Keratinocyte (primary cell): ENCODE measurements around the gene KEL. TPM values are rescaled to one million over a fixed set of nuclear protein-coding genes. Genes with fewer than 3 reads are reported as not detected.

Experiments used
- DNase-seq: peaks from one replicate; pipeline ENCODE4 v3.0.0-alpha.2; 2011; ENCODE audit warnings: low read depth, missing footprints, low spot score
- FAIRE-seq: peaks from 2 replicates; lab custom pipeline; 2011; peaks lifted over from hg19 to GRCh38; lab: Jason Lieb, UNC
- H2AFZ ChIP-seq: 2 replicates; pipeline ENCODE4 v1.6.0; 2012; ENCODE audit warnings: low read length, control low read depth, inconsistent platforms; ENCODE audit not compliant: control insufficient read depth
- H3K27ac ChIP-seq: 2 replicates; pipeline ENCODE4 v1.5.1; 2011; ENCODE audit warnings: low read length; ENCODE audit not compliant: control insufficient read depth, insufficient read depth
- H3K27me3 ChIP-seq: 3 replicates; pipeline ENCODE4 v1.6.0; 2011; ENCODE audit warnings: low read length; ENCODE audit not compliant: control insufficient read depth, insufficient read depth; ENCODE audit errors: extremely low read depth
- H3K36me3 ChIP-seq, 2 experiments: 2 replicates in 1 of 2; 3 replicates in 1 of 2; pipeline ENCODE4 v1.5.1; 2011; ENCODE audit warnings: low read length in 2 of 2, mild to moderate bottlenecking in 1 of 2; ENCODE audit not compliant: control insufficient read depth in 2 of 2, insufficient read depth in 2 of 2; ENCODE audit errors: extremely low read depth in 1 of 2
- H3K4me1 ChIP-seq: 3 replicates; pipeline ENCODE4 v1.5.1; 2011; ENCODE audit warnings: low read length; ENCODE audit not compliant: control insufficient read depth, insufficient read depth; ENCODE audit errors: extremely low read depth
- H3K4me2 ChIP-seq: 3 replicates; pipeline ENCODE4 v1.6.0; 2011; ENCODE audit warnings: low read depth, low read length; ENCODE audit not compliant: control insufficient read depth, insufficient read depth; ENCODE audit errors: extremely low read depth
- H3K4me3 ChIP-seq, 3 experiments: fragments of 200-600 bp in 1 of 3; sonication (generic) in 1 of 3; 2 replicates in 2 of 3; 3 replicates in 1 of 3; pipeline ENCODE4 v1.5.1; 2011 to 2016; ENCODE audit warnings: low read length in 3 of 3, mild to moderate bottlenecking in 3 of 3, control low read depth in 2 of 3, inconsistent platforms in 1 of 3, low read depth in 1 of 3, mixed read lengths in 1 of 3, mixed run types in 1 of 3, moderate library complexity in 1 of 3; ENCODE audit not compliant: control insufficient read depth in 2 of 3, insufficient read depth in 2 of 3; ENCODE audit errors: extremely low read depth in 1 of 3
- H3K79me2 ChIP-seq: 2 replicates; pipeline ENCODE4 v1.6.0; 2012; ENCODE audit warnings: low read length; ENCODE audit not compliant: control insufficient read depth, insufficient read depth
- H3K9ac ChIP-seq: 3 replicates; pipeline ENCODE4 v1.6.0; 2011; ENCODE audit warnings: low read length; ENCODE audit not compliant: control insufficient read depth, insufficient read depth; ENCODE audit errors: extremely low read depth
- H3K9me1 ChIP-seq: 3 replicates; pipeline ENCODE4 v1.6.0; 2011; ENCODE audit warnings: low read length; ENCODE audit not compliant: control insufficient read depth, insufficient read depth; ENCODE audit errors: extremely low read depth
- H3K9me3 ChIP-seq: 2 replicates; pipeline ENCODE4 v1.5.1; 2012; ENCODE audit warnings: low read depth, low read length; ENCODE audit not compliant: control insufficient read depth
- H4K20me1 ChIP-seq: 3 replicates; pipeline ENCODE4 v1.6.0; 2011; ENCODE audit warnings: low read length; ENCODE audit not compliant: control insufficient read depth, insufficient read depth; ENCODE audit errors: extremely low read depth
- CTCF ChIP-seq, 3 experiments: IDR thresholded peaks in 1 of 3; conservative IDR thresholded peaks in 1 of 3; optimal IDR thresholded peaks in 1 of 3; 2 replicates in 2 of 3; 3 replicates in 1 of 3; pipeline versions ENCODE3 to v1.5.1; 2011; ENCODE audit warnings: low read length in 3 of 3, mild to moderate bottlenecking in 3 of 3, moderate library complexity in 2 of 3, control low read depth in 1 of 3, inconsistent platforms in 1 of 3; ENCODE audit not compliant: insufficient read depth in 2 of 3; ENCODE audit errors: extremely low read depth in 1 of 3
- EZH2 ChIP-seq: IDR thresholded peaks from one replicate; pipeline ENCODE4 v1.6.1; 2012; ENCODE audit warnings: inconsistent platforms, mild to moderate bottlenecking, low read length, moderate library complexity
- dilution Hi-C: fragments of 300-500 bp; cut with MboI; formaldehyde crosslinking; loops from one replicate; pipeline ENCODE4 v1.7.0; 2020; ENCODE audit warnings: low sequenced_read_pairs; ENCODE audit not compliant: extremely low pct_ligation_motif_present
- polyA plus RNA-seq, 5 experiments: library from polyadenylated mRNA; depleted of rRNA in 3 of 5; stranded (reverse) in 3 of 5; stranded (forward) in 1 of 5; unstranded in 1 of 5; fragments of >200 nt; gene quantifications; 1 replicate in 1 of 5; 2 replicates in 3 of 5; 3 replicates in 1 of 5; pipeline versions ENCODE4 v1.2.1 to v1.2.3, GENCODE V29; 2011 to 2012; ENCODE audit warnings: missing spikeins in 2 of 5, low read depth in 1 of 5, low replicate concordance in 1 of 5

Gene KEL
- polyA plus RNA-seq, 1 donor (not counting 4 experiments of a cell fraction or from before 2014, with no cell fraction given), result 0.09 TPM

GRCh38 chr7:142938611-142939010 is 23.6 kb downstream of the KEL start:
- Histone ChIP-seq H3K4me1 (peaks cover 9% of the 10 kb centered on the region), H2AFZ (no peak overlapping the region), H3K27me3 (no peaks in the 10 kb centered on the region), H3K4me2 (no peak overlapping the region), H3K27ac (no peak overlapping the region), H3K9ac (no peak overlapping the region), H3K9me1 (no peaks in the 10 kb centered on the region), H3K36me3 (no peaks in the 10 kb centered on the region), H3K4me3 (no peak overlapping the region), H3K79me2 (no peaks in the 10 kb centered on the region), H4K20me1 (no peaks in the 10 kb centered on the region), H3K9me3 (no peaks in the 10 kb centered on the region)
- no peak for DNase-seq
- FAIRE-seq, result no peak
- TF ChIP-seq EZH2 (no peak), CTCF (optimal IDR thresholded peaks at IDR 0.05 in 1 of 3, IDR thresholded peaks at IDR 0.05 in 1 of 3, conservative IDR thresholded peaks at IDR 0.05 in 1 of 3; ENCODE audit: extremely low read depth in 1 of 3, insufficient read depth in 2 of 3, low read length in 3 of 3) (no peak)
- dilution Hi-C loops, result no loop called here

- TF ChIP-seq CTCF (optimal IDR thresholded peaks at IDR 0.05 in 1 of 3, IDR thresholded peaks at IDR 0.05 in 1 of 3, conservative IDR thresholded peaks at IDR 0.05 in 1 of 3; ENCODE audit: extremely low read depth in 1 of 3, insufficient read depth in 2 of 3, low read length in 3 of 3) (no peak), EZH2 (no peak)
- dilution Hi-C loops, result no loop called here
- no peak for FAIRE-seq
- no peak overlapping the region for H3K27ac ChIP-seq
- H3K4me2 ChIP-seq, result no peak overlapping the region
- no peak overlapping the region for H3K4me3 ChIP-seq
- no peaks in the 10 kb centered on the region for H3K4me1 ChIP-seq
- no peak overlapping the region for H2AFZ ChIP-seq
- no peak overlapping the region for H3K9ac ChIP-seq
- no peaks in the 10 kb centered on the region for H3K9me3 ChIP-seq
- H3K27me3 ChIP-seq, result no peaks in the 10 kb centered on the region
- no peaks in the 10 kb centered on the region for H3K9me1 ChIP-seq
- H4K20me1 ChIP-seq, result no peaks in the 10 kb centered on the region
- H3K36me3 ChIP-seq, result no peaks in the 10 kb centered on the region
- DNase-seq, result no peak
- no peaks in the 10 kb centered on the region for H3K79me2 ChIP-seq
These were observed 26.1 kb downstream of the KEL start for GRCh38 chr7:142935941-142936565.
